GM18519 (cell line): ENCODE data around the gene ARHGEF18.

Experiments
- ATAC-seq: cut with Tn5 transposase; IDR thresholded peaks from one replicate; pipeline ENCODE4 v1.9.1; 2021; ENCODE audit warnings: mild to moderate bottlenecking, moderate library complexity; ENCODE audit not compliant: unreplicated experiment, low FRiP score

Gene ARHGEF18

DNA sequence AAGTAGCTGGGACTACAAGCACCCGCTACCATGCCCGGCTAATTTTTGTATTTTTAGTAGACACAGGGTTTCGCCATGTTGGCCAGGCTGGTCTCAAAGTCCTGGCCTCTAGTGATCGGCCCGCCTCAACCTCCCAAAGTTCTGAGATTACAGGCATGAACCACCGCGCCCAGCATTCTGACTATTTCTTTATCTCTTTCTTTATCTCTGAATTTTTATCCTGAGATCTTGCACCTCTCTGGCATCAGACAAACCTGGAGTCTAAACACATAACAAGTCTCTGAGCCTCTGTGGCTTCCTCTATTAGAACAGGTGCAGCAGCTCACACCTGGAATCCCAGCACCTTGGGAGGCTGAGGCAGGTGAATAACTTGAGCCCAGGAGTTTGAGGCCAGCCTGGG, 28.5 kb downstream of the ARHGEF18 start:
- no peak for ATAC-seq

- ATAC-seq: no peak
Measured at GRCh38 chr19:7381073-7381390, 32.3 kb downstream of the ARHGEF18 start.

GRCh38 chr19:7382694-7383093, 34.0 kb downstream of the ARHGEF18 start:
- no peak for ATAC-seq

DNA sequence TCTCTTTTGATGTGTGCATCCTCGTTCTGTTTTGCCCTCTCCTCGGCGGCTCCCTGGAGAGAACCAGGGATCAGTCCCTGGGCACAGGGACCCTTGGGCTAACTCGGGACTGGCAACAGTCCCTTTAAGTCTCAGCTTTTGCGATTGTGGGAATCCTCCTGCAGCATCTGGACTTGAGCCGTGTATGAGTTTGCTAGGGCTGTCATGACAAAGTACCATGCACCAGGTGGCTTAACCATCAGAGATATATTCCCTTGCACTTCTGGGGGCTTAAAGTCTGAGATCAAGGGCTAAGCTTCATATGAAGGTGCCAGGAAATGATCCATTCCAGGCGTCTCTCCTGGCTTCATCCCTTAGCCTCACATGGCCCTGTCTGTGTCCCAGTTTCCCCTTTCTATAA, 34.5 kb downstream of the ARHGEF18 start:
- no peak for ATAC-seq

DNA sequence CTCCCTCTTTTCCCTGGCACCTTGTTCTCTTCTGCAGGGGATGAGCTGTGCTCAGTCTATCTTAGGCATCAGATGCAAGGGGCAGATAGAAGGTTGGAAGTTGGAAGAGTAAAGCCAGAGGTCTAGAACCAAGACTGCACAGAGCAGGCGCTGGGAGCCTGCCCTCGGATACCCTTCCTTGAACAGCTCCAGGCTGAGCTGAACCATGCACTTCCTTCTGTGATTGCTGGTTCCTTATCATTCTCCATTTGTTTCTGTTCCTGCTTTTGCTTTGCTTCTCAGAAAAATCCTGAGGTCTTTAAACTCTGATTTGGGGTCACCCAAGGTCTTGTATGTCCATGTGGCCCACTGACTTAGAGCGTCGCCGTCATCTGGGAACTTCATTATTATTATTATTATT, 36.3 kb downstream of the ARHGEF18 start:
- no peak for ATAC-seq

DNA sequence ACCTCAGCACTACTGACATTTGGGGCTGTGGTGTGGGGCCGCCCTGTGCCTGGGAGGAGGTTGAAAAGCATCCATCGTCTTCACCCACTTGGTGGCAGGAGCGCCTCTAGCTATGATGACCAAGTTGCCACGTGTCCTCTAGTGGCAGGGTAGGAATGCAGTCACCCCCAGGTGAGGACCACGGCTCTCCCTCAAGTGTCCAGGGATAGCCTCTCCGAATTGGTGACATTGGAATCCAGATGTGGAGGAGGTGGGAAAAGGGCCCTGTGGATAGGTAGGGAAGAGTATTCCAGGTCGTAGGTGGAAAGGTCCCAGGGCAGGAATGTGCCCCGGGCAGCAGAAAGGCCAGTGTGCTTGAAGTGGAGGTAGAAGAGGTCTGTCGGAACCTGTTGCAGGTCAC, 37.6 kb downstream of the ARHGEF18 start:
- ATAC-seq: no peak

DNA sequence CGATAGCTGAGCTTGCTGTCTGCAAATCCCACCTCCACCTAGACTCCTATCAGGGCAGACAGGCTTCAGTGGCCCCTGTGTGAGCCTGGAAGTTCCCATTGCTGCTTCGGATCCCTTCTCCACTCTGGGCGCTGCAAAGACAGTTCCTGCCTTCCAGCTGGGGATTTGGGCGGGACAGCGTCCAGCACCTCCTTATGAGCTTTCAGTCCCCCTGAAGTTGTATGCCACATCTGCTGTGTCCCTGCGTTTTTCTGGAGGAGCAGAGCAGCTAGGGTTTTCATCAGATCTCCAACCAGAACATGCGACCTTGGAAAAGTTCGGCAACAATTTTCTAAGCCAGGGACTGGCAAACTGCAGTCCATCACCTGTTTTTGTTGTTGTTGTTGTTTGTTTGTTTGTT, 38.0 kb downstream of the ARHGEF18 start:
- no peak for ATAC-seq

GRCh38 chr19:7391218-7391670, 42.5 kb downstream of the ARHGEF18 start:
- ATAC-seq: no peak

DNA sequence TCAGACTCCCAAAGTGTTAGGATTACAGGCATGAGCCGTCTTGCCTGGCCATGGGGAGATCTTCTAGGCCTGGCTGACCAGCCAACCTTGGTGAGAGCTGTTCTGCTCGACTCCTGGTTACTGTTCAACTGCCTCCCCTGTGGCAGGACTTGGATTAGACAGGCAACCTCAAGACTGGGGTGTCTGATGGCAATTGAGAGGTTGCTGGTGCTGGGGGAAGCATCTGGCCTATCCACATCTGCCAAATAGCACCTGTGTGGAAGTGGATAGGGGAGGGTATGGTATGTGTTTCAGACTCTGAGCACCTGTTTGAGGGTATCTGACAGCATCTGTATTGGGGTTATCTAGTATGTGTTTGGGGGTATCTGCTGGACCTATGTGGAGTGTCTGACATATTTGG, 44.7 kb downstream of the ARHGEF18 start:
- no peak for ATAC-seq

- ATAC-seq: no peak
Measured at GRCh38 chr19:7393939-7394730, 45.4 kb downstream of the ARHGEF18 start.

GRCh38 chr19:7394731-7395359, 46.1 kb downstream of the ARHGEF18 start:
- no peak for ATAC-seq

DNA sequence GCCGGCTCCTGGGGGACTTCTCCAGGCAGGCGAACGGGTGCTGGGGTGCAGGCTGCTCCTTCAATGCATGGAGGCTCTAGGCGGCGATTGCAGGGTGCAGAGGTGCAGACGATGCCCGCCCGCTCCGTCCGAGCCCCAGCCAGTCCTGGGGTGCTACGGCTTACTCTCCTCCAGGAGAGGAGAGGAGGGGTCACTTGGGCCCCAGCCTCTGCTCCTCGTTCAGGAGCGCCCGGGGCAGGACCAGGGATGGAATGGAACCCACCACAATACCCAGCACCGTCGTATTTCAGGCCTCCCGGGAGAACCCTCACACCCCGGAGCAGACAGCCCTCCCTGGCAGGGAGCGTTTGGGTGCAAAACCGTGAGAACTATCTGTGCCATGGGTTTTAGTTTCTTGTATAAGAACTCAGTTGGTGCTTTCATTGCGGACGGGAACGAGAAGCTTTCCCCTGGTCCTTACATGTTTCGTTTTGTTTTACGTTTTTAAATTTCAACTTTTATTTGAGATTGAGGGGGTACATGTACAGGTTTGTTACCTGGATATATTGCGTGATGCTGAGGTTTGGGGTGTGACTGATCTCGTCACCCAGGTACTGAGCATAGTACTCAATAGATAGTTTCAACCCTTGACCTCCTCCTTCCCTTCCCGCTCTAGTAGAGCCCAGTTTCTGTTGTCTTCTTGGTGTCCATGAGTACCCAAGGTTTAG, 46.8 kb downstream of the ARHGEF18 start:
- no peak for ATAC-seq

DNA sequence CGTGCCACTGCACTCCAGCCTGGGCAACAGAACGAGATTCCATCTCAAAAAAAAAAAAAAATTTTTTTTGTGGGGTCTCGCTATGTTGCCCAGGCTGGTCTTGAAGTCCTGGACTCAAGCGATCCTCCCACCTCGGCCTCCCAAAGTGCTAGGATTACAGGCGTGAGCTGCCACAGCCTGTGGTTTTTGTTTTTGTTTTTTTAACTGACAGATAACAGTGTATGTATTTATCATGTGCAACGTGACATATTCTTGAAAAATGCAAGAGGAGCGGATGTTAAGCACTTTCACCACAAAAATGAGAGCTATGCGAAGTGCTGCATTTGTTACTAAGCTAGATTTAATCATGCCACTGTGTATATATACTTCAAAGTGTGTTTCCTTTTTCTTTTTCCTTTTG, 49.0 kb downstream of the ARHGEF18 start:
- ATAC-seq: no peak
